MM.1S (cell line): Measurements from ENCODE around the gene GGPS1.

Source experiments
- EZH2 ChIP-seq: fragments of 300-600 bp; sonication (generic); optimal IDR thresholded peaks from 2 replicates; pipeline ENCODE3; 2017; ENCODE audit warnings: low read depth, mild to moderate bottlenecking, antibody characterized with exemption, low read length, mixed read lengths
- TF ChIP-seq, protein P1 (sequence below): fragments of 300-600 bp; sonication (generic); IDR thresholded peaks from 2 replicates; pipeline ENCODE4 v1.5.1; 2016; ENCODE audit warnings: antibody characterized with exemption, low read length, mixed read lengths

DNA sequence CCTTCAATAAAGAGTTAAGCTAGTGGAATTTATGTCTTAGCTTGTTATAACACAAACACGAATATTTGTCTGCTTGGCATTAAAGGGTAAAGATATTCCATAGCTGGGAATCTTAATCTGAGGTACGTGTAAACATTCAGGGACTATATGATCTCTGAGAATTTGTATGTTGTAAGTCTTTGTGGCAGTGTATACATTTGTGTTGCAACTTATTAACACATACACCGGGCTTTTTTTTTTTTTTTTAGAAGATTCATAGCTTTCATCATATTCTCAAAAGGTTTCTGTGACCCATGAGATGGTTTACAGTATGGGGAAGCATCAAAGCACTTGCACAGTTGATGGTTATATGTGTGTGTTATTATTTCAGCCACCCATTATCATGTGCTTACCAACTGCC, 3.0 kb downstream of the GGPS1 start:
- TF ChIP-seq, protein P1, sequence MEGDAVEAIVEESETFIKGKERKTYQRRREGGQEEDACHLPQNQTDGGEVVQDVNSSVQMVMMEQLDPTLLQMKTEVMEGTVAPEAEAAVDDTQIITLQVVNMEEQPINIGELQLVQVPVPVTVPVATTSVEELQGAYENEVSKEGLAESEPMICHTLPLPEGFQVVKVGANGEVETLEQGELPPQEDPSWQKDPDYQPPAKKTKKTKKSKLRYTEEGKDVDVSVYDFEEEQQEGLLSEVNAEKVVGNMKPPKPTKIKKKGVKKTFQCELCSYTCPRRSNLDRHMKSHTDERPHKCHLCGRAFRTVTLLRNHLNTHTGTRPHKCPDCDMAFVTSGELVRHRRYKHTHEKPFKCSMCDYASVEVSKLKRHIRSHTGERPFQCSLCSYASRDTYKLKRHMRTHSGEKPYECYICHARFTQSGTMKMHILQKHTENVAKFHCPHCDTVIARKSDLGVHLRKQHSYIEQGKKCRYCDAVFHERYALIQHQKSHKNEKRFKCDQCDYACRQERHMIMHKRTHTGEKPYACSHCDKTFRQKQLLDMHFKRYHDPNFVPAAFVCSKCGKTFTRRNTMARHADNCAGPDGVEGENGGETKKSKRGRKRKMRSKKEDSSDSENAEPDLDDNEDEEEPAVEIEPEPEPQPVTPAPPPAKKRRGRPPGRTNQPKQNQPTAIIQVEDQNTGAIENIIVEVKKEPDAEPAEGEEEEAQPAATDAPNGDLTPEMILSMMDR, result no peak
- no peak for TF ChIP-seq EZH2
